Mesenchymal stem cell (in vitro differentiated cells and primary cell): ENCODE results near the gene ZKSCAN3.
"Not testable (repeated sequence)": the region's sequence is repeated elsewhere in the genome, so short reads cannot be mapped to it uniquely, and the experiment has no call there.

Experiments
- DNase-seq: peaks from one replicate; pipeline ENCODE4 v3.0.0-alpha.2; 2013
- H2AFZ ChIP-seq: one replicate; pipeline ENCODE4 v1.6.1; 2013; ENCODE audit warnings: low read depth, mild to moderate bottlenecking, control low read depth, inconsistent platforms, low read length, moderate library complexity
- H2AK5ac ChIP-seq: 2 replicates; pipeline ENCODE4 v1.6.1; 2013; ENCODE audit warnings: low read length, moderate library complexity, mild to moderate bottlenecking, inconsistent platforms; ENCODE audit not compliant: severe bottlenecking
- H2BK120ac ChIP-seq: one replicate; pipeline ENCODE4 v1.6.1; 2013; ENCODE audit warnings: low read depth, mild to moderate bottlenecking, inconsistent platforms, low read length, moderate library complexity
- H2BK12ac ChIP-seq, 2 experiments: one replicate each; pipeline ENCODE4 v1.6.1; 2013; ENCODE audit warnings: inconsistent platforms in 2 of 2, low read length in 2 of 2, mild to moderate bottlenecking in 2 of 2, moderate library complexity in 2 of 2, control low read depth in 1 of 2
- H2BK15ac ChIP-seq: one replicate; pipeline ENCODE4 v1.6.1; 2013; ENCODE audit warnings: mild to moderate bottlenecking, low read depth, inconsistent platforms; ENCODE audit not compliant: poor library complexity, severe bottlenecking
- H2BK5ac ChIP-seq: 2 replicates; pipeline ENCODE4 v1.6.1; 2013; ENCODE audit warnings: low read depth, mild to moderate bottlenecking, low read length, control low read depth, inconsistent platforms; ENCODE audit not compliant: poor library complexity, severe bottlenecking
- H3K14ac ChIP-seq, 2 experiments: one replicate each; pipeline ENCODE4 v1.6.1; 2013; ENCODE audit warnings: inconsistent platforms in 2 of 2, low read length in 2 of 2, control low read depth in 1 of 2, mild to moderate bottlenecking in 1 of 2, moderate library complexity in 1 of 2
- H3K18ac ChIP-seq, 2 experiments: one replicate each; pipeline ENCODE4 v1.6.1; 2013; ENCODE audit warnings: inconsistent platforms in 2 of 2, low read length in 2 of 2, control low read depth in 1 of 2, low read depth in 1 of 2, mild to moderate bottlenecking in 1 of 2
- H3K23ac ChIP-seq, 2 experiments: one replicate each; pipeline ENCODE4 v1.6.1; 2013; ENCODE audit warnings: inconsistent platforms in 2 of 2, low read length in 2 of 2, mild to moderate bottlenecking in 2 of 2, moderate library complexity in 2 of 2, control low read depth in 1 of 2
- H3K27ac ChIP-seq: 2 replicates; pipeline ENCODE4 v1.5.1; 2013; ENCODE audit warnings: mild to moderate bottlenecking, moderate library complexity, low read length, control low read depth, inconsistent platforms; ENCODE audit not compliant: poor library complexity, severe bottlenecking
- H3K27me3 ChIP-seq, 2 experiments: 2 replicates each; pipeline versions ENCODE4 v1.6.1 to v1.7.0; 2013; ENCODE audit warnings: low read length in 2 of 2, mild to moderate bottlenecking in 2 of 2, moderate library complexity in 2 of 2, control low read depth in 1 of 2, inconsistent platforms in 1 of 2; ENCODE audit not compliant: control insufficient read depth in 1 of 2, insufficient read depth in 1 of 2
- H3K36me3 ChIP-seq, 2 experiments: 2 replicates each; pipeline versions ENCODE4 v1.6.1 to v1.7.0; 2013; ENCODE audit warnings: low read length in 2 of 2, control low read depth in 1 of 2, inconsistent platforms in 1 of 2, low read depth in 1 of 2, mild to moderate bottlenecking in 1 of 2; ENCODE audit not compliant: insufficient read depth in 2 of 2, control insufficient read depth in 1 of 2
- H3K4ac ChIP-seq, 2 experiments: one replicate each; pipeline ENCODE4 v1.6.1; 2013; ENCODE audit warnings: inconsistent platforms in 2 of 2, low read length in 2 of 2, mild to moderate bottlenecking in 2 of 2, moderate library complexity in 2 of 2, control low read depth in 1 of 2, low read depth in 1 of 2
- H3K4me1 ChIP-seq: 2 replicates; pipeline ENCODE4 v1.6.1; 2013; ENCODE audit warnings: low read depth, low read length, control low read depth; ENCODE audit not compliant: control insufficient read depth, insufficient read depth
- H3K4me2 ChIP-seq: 2 replicates; pipeline ENCODE4 v1.6.1; 2013; ENCODE audit warnings: low read length, mild to moderate bottlenecking, inconsistent platforms; ENCODE audit not compliant: poor library complexity, severe bottlenecking
- H3K4me3 ChIP-seq, 2 experiments: 2 replicates each; pipeline versions ENCODE4 v1.5.1 to v1.7.0; 2013; ENCODE audit warnings: low read length in 2 of 2, mild to moderate bottlenecking in 2 of 2, control low read depth in 1 of 2, low read depth in 1 of 2; ENCODE audit not compliant: insufficient read depth in 1 of 2
- H3K79me1 ChIP-seq: replicated peaks from 2 replicates; pipeline ENCODE4 v1.6.1; 2013; ENCODE audit warnings: mild to moderate bottlenecking, control low read depth, low read length, inconsistent platforms; ENCODE audit not compliant: poor library complexity, severe bottlenecking
- H3K9ac ChIP-seq: 2 replicates; pipeline ENCODE4 v1.7.0; 2013; ENCODE audit warnings: mild to moderate bottlenecking, low read length, moderate library complexity
- H3K9me3 ChIP-seq: 2 replicates; pipeline ENCODE4 v1.7.0; 2013; ENCODE audit warnings: mild to moderate bottlenecking, low read length; ENCODE audit not compliant: control insufficient read depth
- H4K8ac ChIP-seq: one replicate; pipeline ENCODE4 v1.6.1; 2013; ENCODE audit warnings: inconsistent platforms, mild to moderate bottlenecking, low read length, moderate library complexity
- H4K91ac ChIP-seq: one replicate; pipeline ENCODE4 v1.6.1; 2013; ENCODE audit warnings: mild to moderate bottlenecking, low read length, inconsistent platforms
- WGBS: methylation state at CpG from one replicate; pipeline ENCODE4 v1.1.7; 2013; ENCODE audit warnings: mixed read lengths; 5-methylcytosine and 5-hydroxymethylcytosine counted together

The ZKSCAN3 gene

DNA sequence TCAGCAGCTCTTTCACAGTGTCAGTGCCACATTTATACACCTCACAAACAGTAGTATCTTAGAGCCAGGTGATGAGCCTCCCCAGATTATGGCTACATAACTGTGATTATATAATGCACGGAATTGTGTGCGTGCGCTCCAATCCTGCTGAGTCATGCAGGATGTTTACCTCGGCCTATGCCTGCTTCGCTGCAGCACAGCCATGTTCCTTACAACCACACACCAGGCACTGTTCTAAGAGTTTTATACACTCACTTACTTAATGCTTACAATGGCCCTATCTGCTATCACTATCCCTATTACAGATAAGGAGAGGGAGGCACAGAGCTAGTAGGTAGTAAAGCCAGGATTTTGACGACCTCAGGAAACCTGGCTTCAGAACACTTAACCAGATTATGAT is 7.3 kb downstream of the ZKSCAN3 start:
- Histone ChIP-seq H2BK12ac (peak overlapping the region; percentile 7 to 84), H3K18ac (peak overlapping the region; percentile 56 to 93), H2AFZ (no peak overlapping the region), H3K27me3 (no peaks in the 10 kb centered on the region), H2BK5ac (no peak overlapping the region), H3K4me1 (peaks cover 11% of the 10 kb centered on the region), H3K9ac (peak overlapping the region; percentile 90), H3K27ac (no peak overlapping the region), H4K8ac (peak overlapping the region; percentile 98), H4K91ac (peak overlapping the region; percentile 95), H2BK15ac (no peak overlapping the region), H3K79me1 (peaks cover 32% of the 10 kb centered on the region), H3K4me2 (no peak overlapping the region), H3K4ac (peak overlapping the region; percentile 83 to 96), H3K36me3 (peaks cover 2 to 7% of the 10 kb centered on the region in 2 experiments), H2AK5ac (peak overlapping the region; percentile 65), H2BK120ac (peak overlapping the region; percentile 90), H3K14ac (peak overlapping the region in 1 of 2 experiments; percentile 61), H3K23ac (no peak overlapping the region), H3K4me3 (no peak overlapping the region), H3K9me3 (no peaks in the 10 kb centered on the region)
- peak; percentile 78 for DNase-seq
- WGBS, result 29% methylated on average over 6 of the region's 6 CpGs

DNA sequence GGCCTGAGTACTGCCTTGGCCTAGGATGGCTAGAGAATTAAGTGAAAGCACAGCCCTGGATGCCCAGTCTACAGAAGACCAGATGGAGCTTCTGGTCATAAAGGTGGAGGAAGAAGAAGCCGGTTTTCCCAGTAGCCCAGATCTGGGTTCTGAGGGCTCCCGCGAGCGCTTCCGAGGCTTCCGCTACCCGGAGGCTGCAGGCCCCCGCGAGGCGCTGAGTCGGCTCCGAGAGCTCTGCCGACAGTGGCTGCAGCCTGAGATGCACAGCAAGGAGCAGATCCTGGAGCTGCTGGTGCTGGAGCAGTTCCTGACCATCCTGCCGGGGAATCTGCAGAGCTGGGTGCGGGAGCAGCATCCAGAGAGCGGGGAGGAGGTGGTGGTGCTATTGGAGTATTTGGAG is 9.8 kb downstream of the ZKSCAN3 start:
- not testable (repeated sequence) for H2AK5ac ChIP-seq, H3K4me3 ChIP-seq, H3K27ac ChIP-seq, H4K91ac ChIP-seq, H3K27me3 ChIP-seq, H3K18ac ChIP-seq, H4K8ac ChIP-seq, H2BK120ac ChIP-seq, H3K9ac ChIP-seq, H3K4me2 ChIP-seq, H2AFZ ChIP-seq, H2BK15ac ChIP-seq, DNase-seq, H3K9me3 ChIP-seq, H3K4ac ChIP-seq, H2BK12ac ChIP-seq, H2BK5ac ChIP-seq, H3K14ac ChIP-seq, H3K23ac ChIP-seq
- H3K36me3 ChIP-seq, result peaks cover 14 to 24% of the 10 kb centered on the region in 2 experiments
- peaks cover 29% of the 10 kb centered on the region for H3K79me1 ChIP-seq
- peaks cover 11% of the 10 kb centered on the region for H3K4me1 ChIP-seq
- WGBS, result over 99% methylated on average over 7 of the region's 16 CpGs

DNA sequence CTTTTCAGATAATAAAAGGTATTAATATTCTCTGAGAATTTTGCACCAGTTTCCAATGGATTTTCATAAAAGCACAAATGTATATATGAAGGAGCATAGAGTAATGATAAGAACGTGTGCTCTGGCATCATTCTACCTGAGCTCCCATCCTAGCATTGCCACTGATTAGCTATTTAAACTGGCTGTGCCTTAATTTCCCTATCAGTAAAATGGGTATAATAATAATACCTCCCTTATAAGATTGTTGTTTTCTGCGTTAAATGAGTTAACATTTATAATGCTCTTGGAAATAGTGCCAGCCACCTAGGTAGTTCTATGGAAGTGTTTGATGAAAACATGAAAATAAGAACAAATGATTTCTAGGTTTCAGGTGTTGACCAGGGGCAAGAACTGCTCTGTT is 11.2 kb downstream of the ZKSCAN3 start:
- Histone ChIP-seq H3K9me3 (peaks cover 8% of the 10 kb centered on the region), H3K4me3 (no peak overlapping the region), H2AFZ (no peak overlapping the region), H2BK12ac (no peak overlapping the region), H2BK5ac (no peak overlapping the region), H3K9ac (no peak overlapping the region), H4K91ac (no peak overlapping the region), H3K27ac (no peak overlapping the region), H2AK5ac (no peak overlapping the region), H3K36me3 (peaks cover 28 to 35% of the 10 kb centered on the region in 2 experiments), H3K4me2 (no peak overlapping the region), H3K4me1 (peaks cover 6% of the 10 kb centered on the region), H3K27me3 (no peaks in the 10 kb centered on the region), H3K14ac (no peak overlapping the region), H2BK15ac (no peak overlapping the region), H3K18ac (no peak overlapping the region), H2BK120ac (no peak overlapping the region), H4K8ac (no peak overlapping the region), H3K79me1 (peaks cover 25% of the 10 kb centered on the region), H3K4ac (no peak overlapping the region), H3K23ac (no peak overlapping the region)
- DNase-seq, result no peak
- 95% methylated on average over 1 of the region's 2 CpGs for WGBS

DNA sequence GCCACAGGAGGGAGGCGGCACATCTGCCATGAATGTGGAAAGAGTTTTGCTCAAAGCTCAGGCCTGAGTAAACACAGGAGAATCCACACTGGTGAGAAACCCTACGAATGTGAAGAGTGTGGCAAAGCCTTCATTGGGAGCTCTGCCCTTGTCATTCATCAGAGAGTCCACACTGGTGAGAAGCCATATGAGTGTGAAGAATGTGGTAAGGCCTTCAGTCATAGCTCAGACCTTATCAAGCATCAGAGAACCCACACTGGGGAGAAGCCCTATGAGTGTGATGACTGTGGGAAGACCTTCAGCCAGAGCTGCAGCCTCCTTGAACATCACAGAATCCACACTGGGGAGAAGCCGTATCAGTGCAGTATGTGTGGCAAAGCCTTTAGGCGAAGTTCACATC is 15.8 kb downstream of the ZKSCAN3 start:
- H3K4me1 ChIP-seq, H2BK12ac ChIP-seq, H3K27ac ChIP-seq, DNase-seq, H3K9ac ChIP-seq, H3K14ac ChIP-seq, H3K79me1 ChIP-seq, H4K8ac ChIP-seq, H2BK5ac ChIP-seq, H3K9me3 ChIP-seq, H2AK5ac ChIP-seq, H3K23ac ChIP-seq, H3K4me2 ChIP-seq, H3K18ac ChIP-seq, H2BK120ac ChIP-seq, H2AFZ ChIP-seq, H3K27me3 ChIP-seq, H3K4me3 ChIP-seq, H2BK15ac ChIP-seq, H3K4ac ChIP-seq, H4K91ac ChIP-seq: not testable (repeated sequence)
- WGBS, result 98% methylated on average over 4 of the region's 4 CpGs
- H3K36me3 ChIP-seq, result peaks cover 25 to 43% of the 10 kb centered on the region in 2 experiments
